Measurements from ENCODE around the gene IFNLR1.

The IFNLR1 gene

DNA sequence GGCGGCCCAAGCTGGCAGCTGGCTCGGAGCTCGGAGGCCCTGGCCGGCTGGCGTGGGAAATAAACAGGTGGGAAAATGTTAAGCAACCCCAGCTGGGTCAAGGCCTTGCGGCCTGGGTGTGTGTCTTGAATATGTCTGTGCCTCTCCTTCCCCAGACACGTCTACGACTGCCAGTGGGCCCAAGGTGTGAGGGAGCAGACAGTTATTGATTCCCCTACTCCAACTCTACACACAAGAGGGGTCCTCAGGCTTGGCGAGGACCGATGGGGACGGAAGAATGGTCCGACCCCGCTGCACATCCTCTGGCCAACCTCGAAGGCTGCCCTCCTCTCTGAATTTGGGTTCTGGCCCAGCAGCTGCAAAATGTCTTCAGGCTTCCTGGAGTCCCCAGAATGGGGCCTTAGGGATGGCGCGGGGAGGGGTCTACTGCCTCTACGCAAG, 46.3 kb downstream of the IFNLR1 start:
- no peak for DNase-seq (ENCODE audit: low read depth, low spot score)
- H3K4me3 ChIP-seq (ENCODE audit: low read depth, low read length), result no peak overlapping the region
- in situ Hi-C loops (cut with HindIII; ENCODE audit: low sequenced_read_pairs), result no loop called here
- TF ChIP-seq, protein P1, sequence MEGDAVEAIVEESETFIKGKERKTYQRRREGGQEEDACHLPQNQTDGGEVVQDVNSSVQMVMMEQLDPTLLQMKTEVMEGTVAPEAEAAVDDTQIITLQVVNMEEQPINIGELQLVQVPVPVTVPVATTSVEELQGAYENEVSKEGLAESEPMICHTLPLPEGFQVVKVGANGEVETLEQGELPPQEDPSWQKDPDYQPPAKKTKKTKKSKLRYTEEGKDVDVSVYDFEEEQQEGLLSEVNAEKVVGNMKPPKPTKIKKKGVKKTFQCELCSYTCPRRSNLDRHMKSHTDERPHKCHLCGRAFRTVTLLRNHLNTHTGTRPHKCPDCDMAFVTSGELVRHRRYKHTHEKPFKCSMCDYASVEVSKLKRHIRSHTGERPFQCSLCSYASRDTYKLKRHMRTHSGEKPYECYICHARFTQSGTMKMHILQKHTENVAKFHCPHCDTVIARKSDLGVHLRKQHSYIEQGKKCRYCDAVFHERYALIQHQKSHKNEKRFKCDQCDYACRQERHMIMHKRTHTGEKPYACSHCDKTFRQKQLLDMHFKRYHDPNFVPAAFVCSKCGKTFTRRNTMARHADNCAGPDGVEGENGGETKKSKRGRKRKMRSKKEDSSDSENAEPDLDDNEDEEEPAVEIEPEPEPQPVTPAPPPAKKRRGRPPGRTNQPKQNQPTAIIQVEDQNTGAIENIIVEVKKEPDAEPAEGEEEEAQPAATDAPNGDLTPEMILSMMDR (IDR thresholded peaks at IDR 0.05; ENCODE audit: low read depth, low read length), result no peak

DNA sequence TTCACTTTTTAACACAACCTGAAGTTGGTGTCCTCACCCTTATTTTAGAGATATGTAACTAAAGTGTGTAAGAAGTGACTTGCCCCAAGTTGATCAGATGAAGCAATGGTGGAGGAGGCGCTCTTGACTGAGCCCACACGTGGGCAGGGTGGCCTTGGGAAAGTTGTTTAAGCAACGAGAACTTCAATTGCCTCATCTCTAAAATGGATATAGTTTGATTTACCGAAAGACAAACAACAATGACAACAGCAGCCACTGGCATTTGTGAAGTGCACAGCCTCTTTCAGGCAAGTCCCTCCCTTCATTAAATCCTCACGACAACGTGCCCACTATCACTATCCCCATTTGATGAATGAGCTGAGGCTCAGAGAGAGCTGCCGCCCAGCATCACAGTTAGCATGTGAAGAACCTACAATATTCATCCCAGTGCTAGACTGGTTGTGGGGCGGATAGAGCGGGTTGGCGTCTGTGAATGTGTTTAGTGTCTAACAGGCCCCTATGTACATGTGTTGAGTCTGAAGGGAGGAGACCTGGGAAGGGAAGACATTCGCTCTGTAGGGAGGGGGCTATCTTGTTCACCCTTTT, 47.2 kb downstream of the IFNLR1 start:
- no peak overlapping the region for H3K4me3 ChIP-seq (ENCODE audit: low read depth, low read length)
- TF ChIP-seq, protein P1 (IDR thresholded peaks at IDR 0.05; ENCODE audit: low read depth, low read length), result no peak
- no peak for DNase-seq (ENCODE audit: low read depth, low spot score)
- in situ Hi-C loops (cut with HindIII; ENCODE audit: low sequenced_read_pairs), result no loop called here

DNA sequence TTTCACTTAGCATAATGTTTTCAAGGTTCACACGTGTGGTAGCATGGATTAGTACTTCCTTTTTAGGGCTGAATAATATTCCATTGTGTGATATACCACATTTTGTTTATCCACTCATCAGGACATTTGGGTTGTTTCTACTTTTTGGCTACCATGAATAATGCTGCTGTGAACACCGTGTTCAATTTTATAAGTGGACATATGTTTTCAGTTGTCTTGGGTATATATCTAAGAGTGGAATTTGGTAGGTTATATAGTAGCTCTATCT, 47.9 kb downstream of the IFNLR1 start:
- DNase-seq (ENCODE audit: low read depth, low spot score), result no peak
- in situ Hi-C loops (cut with HindIII; ENCODE audit: low sequenced_read_pairs), result no loop called here
- H3K4me3 ChIP-seq (ENCODE audit: low read depth, low read length), result no peak overlapping the region
- TF ChIP-seq, protein P1 (IDR thresholded peaks at IDR 0.05; ENCODE audit: low read depth, low read length), result no peak

DNA sequence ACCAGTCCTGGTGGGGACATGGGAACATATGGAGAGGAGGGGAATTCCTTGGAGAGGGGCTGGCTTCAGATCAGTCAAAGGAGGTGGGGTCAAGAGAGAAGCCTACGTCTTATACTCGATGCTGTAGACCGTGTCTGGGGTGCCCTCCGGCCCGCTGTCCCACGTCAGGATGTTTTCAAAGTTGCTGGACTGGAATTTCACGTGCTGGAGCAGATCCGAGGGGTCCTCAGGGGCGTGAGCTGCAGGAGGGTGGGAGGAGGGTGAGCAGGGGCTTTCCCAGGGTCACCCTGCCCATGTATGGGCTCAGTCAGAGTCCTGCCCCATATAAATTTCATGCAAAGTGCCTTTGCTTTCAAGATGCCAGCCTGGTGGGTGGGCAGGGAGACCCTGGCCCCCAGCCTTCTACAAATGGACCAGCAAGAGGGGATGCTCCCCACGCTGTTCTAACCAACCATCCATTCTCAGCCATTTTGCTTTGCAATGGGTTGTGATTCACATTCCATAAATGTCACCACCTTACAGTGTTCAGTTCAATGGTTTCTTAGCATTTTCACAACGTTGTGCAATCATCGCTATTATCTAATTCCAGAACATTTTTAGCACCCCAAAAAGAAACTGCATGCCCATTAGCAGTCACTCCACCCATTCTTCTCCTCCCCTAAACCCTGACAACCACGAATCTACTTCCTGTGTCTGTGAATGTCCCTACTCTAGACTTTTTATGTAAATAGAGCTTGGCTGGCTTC, 48.4 kb downstream of the IFNLR1 start:
- DNase-seq (ENCODE audit: low read depth, low spot score), result no peak
- TF ChIP-seq, protein P1 (IDR thresholded peaks at IDR 0.05; ENCODE audit: low read depth, low read length), result no peak
- no peak overlapping the region for H3K4me3 ChIP-seq (ENCODE audit: low read depth, low read length)
- in situ Hi-C loops (cut with HindIII; ENCODE audit: low sequenced_read_pairs), result no loop called here

DNA sequence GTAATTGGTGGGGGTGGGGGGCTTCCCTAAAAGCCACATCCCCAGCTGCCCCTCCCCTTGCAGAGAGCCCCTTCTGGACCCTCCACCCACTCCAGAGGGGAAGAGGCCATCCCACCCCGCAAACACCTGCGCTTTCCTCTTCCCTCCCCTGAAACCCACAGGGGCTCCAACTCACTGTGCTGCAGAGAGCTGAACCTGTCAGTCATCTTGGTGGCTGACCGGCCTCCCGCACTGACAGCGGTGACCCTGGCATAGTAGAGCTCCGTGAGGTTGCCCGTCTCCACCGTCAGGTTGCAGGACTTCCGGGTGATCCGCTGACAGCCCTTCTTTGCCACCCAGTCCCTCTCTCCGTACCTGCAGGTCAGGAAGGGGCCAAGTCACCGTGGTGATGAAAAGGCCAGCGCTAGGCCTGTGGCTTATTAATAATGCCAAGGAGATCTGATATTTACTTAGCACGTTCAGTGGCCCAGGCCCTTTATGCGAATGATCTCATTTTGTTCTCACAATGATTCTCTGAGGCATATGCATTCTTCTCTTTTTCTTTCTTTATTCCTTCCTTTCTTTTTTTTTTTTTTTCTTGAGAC, 50.0 kb downstream of the IFNLR1 start:
- no peak overlapping the region for H3K4me3 ChIP-seq (ENCODE audit: low read depth, low read length)
- in situ Hi-C loops (cut with HindIII; ENCODE audit: low sequenced_read_pairs), result no loop called here
- TF ChIP-seq, protein P1 (IDR thresholded peaks at IDR 0.05; ENCODE audit: low read depth, low read length), result no peak
- no peak for DNase-seq (ENCODE audit: low read depth, low spot score)

DNA sequence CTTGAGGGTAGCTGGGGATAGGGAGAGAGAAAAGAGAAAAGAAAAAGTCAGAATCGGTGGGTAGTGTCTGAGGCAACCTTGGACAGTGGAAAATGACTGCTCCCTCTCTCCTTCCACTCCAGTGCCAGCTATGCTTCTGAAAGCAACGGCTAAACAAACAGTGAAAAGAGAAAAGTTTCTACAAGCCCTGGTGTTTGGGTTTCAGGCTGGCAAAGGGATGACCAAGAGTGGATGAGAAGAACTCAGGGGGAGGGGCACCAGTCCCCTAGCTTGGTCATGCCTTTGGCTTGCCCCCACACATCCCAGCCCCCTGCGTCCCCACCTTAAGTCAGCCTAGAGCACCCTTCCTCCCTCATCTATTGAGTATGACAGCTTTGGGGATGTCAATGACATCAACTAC, 52.7 kb downstream of the IFNLR1 start:
- DNase-seq (ENCODE audit: low read depth, low spot score), result no peak
- in situ Hi-C loops (cut with HindIII; ENCODE audit: low sequenced_read_pairs), result no loop called here
- no peak overlapping the region for H3K4me3 ChIP-seq (ENCODE audit: low read depth, low read length)
- TF ChIP-seq, protein P1 (IDR thresholded peaks at IDR 0.05; ENCODE audit: low read depth, low read length), result no peak

All from astrocyte of the spinal cord (primary cell).